HG03432 (cell line): Measurements from ENCODE around the gene ZNF793.

Experiments used
- ATAC-seq: cut with Tn5 transposase; IDR thresholded peaks from one replicate; pipeline ENCODE4 v1.9.1; 2021; ENCODE audit warnings: mild to moderate bottlenecking, moderate library complexity; ENCODE audit not compliant: unreplicated experiment

ZNF793 gene

GRCh38 chr19:37506387-37507166 is at the start of gene ZNF793:
Gene ZNF793 (plus strand): TSS chr19:37506939. CDS start chr19:37523440, 16,501 bp downstream.
- peak; percentile 76 for ATAC-seq

GRCh38 chr19:37466277-37466797 is 40.4 kb upstream of the ZNF793 start:
- ATAC-seq = no peak

GRCh38 chr19:37466798-37467607 is 39.7 kb upstream of the ZNF793 start, which contains the start of gene ZNF569:
Gene ZNF569 (minus strand): TSS chr19:37467444. CDS start chr19:37444921, 22,523 bp downstream.
- peak; percentile 70 for ATAC-seq

- no peak for ATAC-seq
Observed at GRCh38 chr19:37467608-37468090, 39.1 kb upstream of the ZNF793 start.

- peak; percentile 62 for ATAC-seq
Observed at GRCh38 chr19:37468961-37469777, 37.6 kb upstream of the ZNF793 start, which contains the start of gene ZNF570. Gene ZNF570 (plus strand): TSS chr19:37469356. CDS start chr19:37470355, 999 bp downstream.

GRCh38 chr19:37470216-37470615 is 36.5 kb upstream of the ZNF793 start:
- ATAC-seq = no peak

- no peak for ATAC-seq
Observed at GRCh38 chr19:37472165-37472564, 34.6 kb upstream of the ZNF793 start.

GRCh38 chr19:37484406-37485168 is 22.2 kb upstream of the ZNF793 start:
- no peak for ATAC-seq

GRCh38 chr19:37492213-37492612 is 14.5 kb upstream of the ZNF793 start:
- ATAC-seq = no peak

- ATAC-seq = peak; percentile 19
Observed at GRCh38 chr19:37505958-37506386, 767 bp upstream of the ZNF793 start.

GRCh38 chr19:37507167-37507464 is 377 bp downstream of the ZNF793 start:
- ATAC-seq = no peak

- ATAC-seq = no peak
Observed at GRCh38 chr19:37511186-37511585, 4.4 kb downstream of the ZNF793 start.

- no peak for ATAC-seq
Observed at GRCh38 chr19:37511821-37512220, 5.1 kb downstream of the ZNF793 start.

- ATAC-seq = no peak
Observed at GRCh38 chr19:37513397-37513796, 6.7 kb downstream of the ZNF793 start.

- ATAC-seq = no peak
Observed at GRCh38 chr19:37519890-37520289, 13.2 kb downstream of the ZNF793 start.

- no peak for ATAC-seq
Observed at GRCh38 chr19:37537391-37537947, 30.7 kb downstream of the ZNF793 start.

GRCh38 chr19:37551129-37551993 is 44.6 kb downstream of the ZNF793 start:
- peak; percentile 76 for ATAC-seq

GRCh38 chr19:37563518-37563917 is 56.8 kb downstream of the ZNF793 start:
- no peak for ATAC-seq
